AG09319 (cell line): ENCODE measurements around the gene DSTN.

Source experiments
- DNase-seq: peaks from one replicate; pipeline ENCODE4 v3.0.0-alpha.2; 2010; ENCODE audit warnings: low read depth; ENCODE audit errors: extremely low read depth
- CTCF ChIP-seq: IDR thresholded peaks from 2 replicates; pipeline ENCODE4 v1.5.1; 2011; ENCODE audit warnings: low read depth, mild to moderate bottlenecking, inconsistent platforms, low read length, moderate library complexity

Gene DSTN

GRCh38 chr20:17620371-17621228 is 50.7 kb downstream of the DSTN start:
- TF ChIP-seq CTCF: no peak
- no peak for DNase-seq

- no peak for TF ChIP-seq CTCF
These were observed 51.5 kb downstream of the DSTN start for GRCh38 chr20:17621229-17621968.

GRCh38 chr20:17622086-17622850 is 52.4 kb downstream of the DSTN start:
- TF ChIP-seq CTCF: no peak
- DNase-seq: no peak

More at GRCh38 chr20:17621229-17621968, 51.5 kb downstream of the DSTN start:
- no peak for DNase-seq

- no peak for TF ChIP-seq CTCF
- no peak for DNase-seq
These were observed 53.1 kb downstream of the DSTN start for GRCh38 chr20:17622851-17623508.

- DNase-seq: no peak
- TF ChIP-seq CTCF: no peak
These were observed 54.2 kb downstream of the DSTN start for GRCh38 chr20:17624070-17624469.

- no peak for TF ChIP-seq CTCF
- DNase-seq: no peak
These were observed 54.8 kb downstream of the DSTN start for GRCh38 chr20:17624551-17625245.
